ENCODE measurements around the gene PPP1CC. TPM values are rescaled to one million over a fixed set of nuclear protein-coding genes. Genes with fewer than 3 reads are reported as not detected.

Gene PPP1CC
- 58.1 and 91.5 TPM in 2 replicates for polyA plus RNA-seq (2011; rRNA removed)
- 30.9 and 35.0 TPM in 2 replicates for polyA minus RNA-seq (2011; rRNA and poly(A)+ RNA removed)

DNA sequence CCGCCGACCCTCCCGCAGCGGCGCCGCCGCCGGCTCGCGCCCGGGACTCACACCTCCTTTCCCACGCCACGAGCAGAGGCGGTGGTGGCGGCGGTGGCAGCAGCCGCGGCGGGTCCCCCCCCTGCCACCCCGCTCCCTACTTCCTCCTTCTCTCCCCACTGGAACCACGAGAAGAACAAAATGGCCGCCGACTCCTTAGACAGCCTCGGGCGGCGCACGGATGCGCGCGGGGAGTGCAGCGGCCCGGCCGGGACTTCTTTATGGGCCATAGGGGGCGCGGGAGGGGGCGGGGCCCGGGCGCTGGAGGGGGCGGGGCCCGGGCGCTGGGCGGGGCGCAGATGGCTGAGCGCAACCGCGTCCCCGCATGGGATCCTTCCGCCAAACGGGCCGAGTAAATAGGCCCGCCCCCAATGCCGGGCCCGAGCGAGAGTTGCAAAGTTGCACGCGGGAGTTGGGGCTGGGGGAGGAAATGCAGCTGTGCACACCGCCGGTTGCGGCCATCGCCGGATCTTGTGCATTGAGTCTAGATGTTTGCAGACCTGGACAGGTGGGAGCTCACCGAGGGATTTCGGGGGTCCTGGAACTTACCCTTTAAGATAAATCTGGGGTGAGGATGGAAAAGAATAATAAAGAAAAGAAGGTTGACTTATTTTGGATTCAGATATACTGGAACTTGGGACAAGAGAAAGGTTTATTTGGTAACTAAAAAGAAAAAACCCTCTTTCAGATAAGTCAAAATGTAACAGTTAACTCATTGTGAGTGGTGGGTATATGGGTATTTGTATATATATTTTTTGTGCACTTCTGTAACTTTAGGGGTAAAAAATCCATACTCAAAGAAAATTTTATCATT, at the start of gene PPP1CC:
Gene PPP1CC (minus strand): TSS at position 174 of the 853 bp plus-strand sequence. CDS start 184 bp downstream, outside the sequence.
- H3K27me3 ChIP-seq (ENCODE audit: control insufficient read depth, insufficient read depth, low read length) = no peaks in the 10 kb centered on the region
- no peak for DNase-seq (ENCODE audit: low read depth)
- ChIA-PET POLR2A (interaction anchor here (0.6 kb wide), 1 partner anchor 654 kb away, joined by 15 read pairs; no protein-coding TSS in a partner anchor), CTCF (interaction anchor here (0.6 kb wide), 1 partner anchor 268 kb away, joined by 3 read pairs; no protein-coding TSS in a partner anchor)
- H3K36me3 ChIP-seq (ENCODE audit: control insufficient read depth, insufficient read depth, low read length) = no peaks in the 10 kb centered on the region
- TF ChIP-seq, protein P1, sequence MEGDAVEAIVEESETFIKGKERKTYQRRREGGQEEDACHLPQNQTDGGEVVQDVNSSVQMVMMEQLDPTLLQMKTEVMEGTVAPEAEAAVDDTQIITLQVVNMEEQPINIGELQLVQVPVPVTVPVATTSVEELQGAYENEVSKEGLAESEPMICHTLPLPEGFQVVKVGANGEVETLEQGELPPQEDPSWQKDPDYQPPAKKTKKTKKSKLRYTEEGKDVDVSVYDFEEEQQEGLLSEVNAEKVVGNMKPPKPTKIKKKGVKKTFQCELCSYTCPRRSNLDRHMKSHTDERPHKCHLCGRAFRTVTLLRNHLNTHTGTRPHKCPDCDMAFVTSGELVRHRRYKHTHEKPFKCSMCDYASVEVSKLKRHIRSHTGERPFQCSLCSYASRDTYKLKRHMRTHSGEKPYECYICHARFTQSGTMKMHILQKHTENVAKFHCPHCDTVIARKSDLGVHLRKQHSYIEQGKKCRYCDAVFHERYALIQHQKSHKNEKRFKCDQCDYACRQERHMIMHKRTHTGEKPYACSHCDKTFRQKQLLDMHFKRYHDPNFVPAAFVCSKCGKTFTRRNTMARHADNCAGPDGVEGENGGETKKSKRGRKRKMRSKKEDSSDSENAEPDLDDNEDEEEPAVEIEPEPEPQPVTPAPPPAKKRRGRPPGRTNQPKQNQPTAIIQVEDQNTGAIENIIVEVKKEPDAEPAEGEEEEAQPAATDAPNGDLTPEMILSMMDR (IDR thresholded peaks at IDR 0.05; ENCODE audit: insufficient read depth, low read depth, low read length) = no peak
- peak within 1 kb of the TSS; percentile 80 for H3K4me3 ChIP-seq (ENCODE audit: low read depth, low read length)

DNA sequence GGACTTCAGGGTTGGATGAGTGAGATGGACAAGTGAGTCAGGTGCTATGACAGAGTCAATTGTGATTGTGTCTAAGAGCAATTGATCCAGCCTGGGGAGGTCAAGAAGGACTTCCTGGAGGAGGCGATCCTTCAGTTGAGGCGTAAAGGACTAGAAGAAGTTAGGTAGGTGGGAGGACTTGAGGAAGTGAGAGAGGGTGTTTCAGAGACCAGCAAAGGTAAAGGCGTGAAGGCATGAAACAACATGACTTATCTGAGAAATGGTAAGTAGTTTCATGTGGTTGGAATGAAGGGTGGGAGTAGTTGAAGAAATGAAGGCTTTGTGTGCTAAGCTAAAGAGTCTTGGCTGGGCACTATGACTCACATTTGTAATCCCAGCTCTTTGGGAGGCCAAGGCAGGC, 48.9 kb upstream of the PPP1CC start:
- H3K27me3 ChIP-seq (ENCODE audit: control insufficient read depth, insufficient read depth, low read length) = no peaks in the 10 kb centered on the region
- H3K36me3 ChIP-seq (ENCODE audit: control insufficient read depth, insufficient read depth, low read length) = no peaks in the 10 kb centered on the region
- DNase-seq (ENCODE audit: low read depth) = no peak
- TF ChIP-seq, protein P1 (IDR thresholded peaks at IDR 0.05; ENCODE audit: insufficient read depth, low read depth, low read length) = no peak
- ChIA-PET CTCF (no interaction called here), POLR2A (no interaction called here)
- H3K4me3 ChIP-seq (ENCODE audit: low read depth, low read length) = no peak overlapping the region

DNA sequence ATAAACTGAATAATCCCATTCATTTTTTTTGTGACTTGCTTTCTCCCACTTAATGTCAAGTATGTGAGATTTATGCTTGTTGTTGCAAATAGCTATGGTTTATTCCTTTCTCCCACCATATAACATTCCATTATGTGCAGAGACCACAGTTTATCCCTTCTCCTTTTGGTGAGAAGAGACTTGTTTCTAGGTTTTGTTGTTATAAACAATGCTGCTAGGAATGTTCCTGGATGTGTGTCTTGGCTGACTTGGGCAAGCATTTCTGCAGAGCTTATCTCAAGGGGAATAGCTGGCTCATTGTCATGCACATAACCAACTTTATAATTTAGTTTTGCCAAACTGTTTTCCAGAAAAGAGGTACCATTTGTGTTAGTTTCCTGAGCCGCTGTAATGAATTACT, 47.6 kb upstream of the PPP1CC start:
- ChIA-PET POLR2A (no interaction called here), CTCF (no interaction called here)
- H3K4me3 ChIP-seq (ENCODE audit: low read depth, low read length) = no peak overlapping the region
- no peak for DNase-seq (ENCODE audit: low read depth)
- no peaks in the 10 kb centered on the region for H3K36me3 ChIP-seq (ENCODE audit: control insufficient read depth, insufficient read depth, low read length)
- TF ChIP-seq, protein P1 (IDR thresholded peaks at IDR 0.05; ENCODE audit: insufficient read depth, low read depth, low read length) = no peak
- no peaks in the 10 kb centered on the region for H3K27me3 ChIP-seq (ENCODE audit: control insufficient read depth, insufficient read depth, low read length)

DNA sequence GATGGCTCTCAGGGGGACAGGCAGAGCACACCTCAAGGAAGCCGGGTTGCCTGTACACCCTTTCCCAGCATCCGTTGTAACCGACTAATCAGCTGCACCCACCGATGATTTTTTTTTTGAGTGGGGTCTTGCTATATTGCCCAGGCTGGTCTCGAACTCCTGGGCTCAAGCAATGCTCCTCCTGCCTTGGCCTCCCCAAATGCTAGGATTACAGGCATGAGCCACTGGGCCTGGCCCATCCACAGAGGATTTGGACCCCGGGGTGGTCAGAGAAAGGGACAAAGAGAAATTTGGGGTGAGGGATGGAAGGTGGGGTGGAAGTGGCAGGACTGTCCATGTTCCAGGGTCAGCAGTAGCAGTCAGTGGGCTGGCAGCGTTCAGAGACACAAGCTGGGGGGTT, 43.3 kb upstream of the PPP1CC start:
- CTCF ChIA-PET = no interaction called here
- H3K4me3 ChIP-seq (ENCODE audit: low read depth, low read length) = no peak overlapping the region
- no peak for DNase-seq (ENCODE audit: low read depth)
- POLR2A ChIA-PET = no interaction called here
- TF ChIP-seq, protein P1 (IDR thresholded peaks at IDR 0.05; ENCODE audit: insufficient read depth, low read depth, low read length) = no peak
- no peaks in the 10 kb centered on the region for H3K36me3 ChIP-seq (ENCODE audit: control insufficient read depth, insufficient read depth, low read length)
- peaks cover 2% of the 10 kb centered on the region; the same call in 1 of the 2 replicates for H3K27me3 ChIP-seq (ENCODE audit: control insufficient read depth, insufficient read depth, low read length)

DNA sequence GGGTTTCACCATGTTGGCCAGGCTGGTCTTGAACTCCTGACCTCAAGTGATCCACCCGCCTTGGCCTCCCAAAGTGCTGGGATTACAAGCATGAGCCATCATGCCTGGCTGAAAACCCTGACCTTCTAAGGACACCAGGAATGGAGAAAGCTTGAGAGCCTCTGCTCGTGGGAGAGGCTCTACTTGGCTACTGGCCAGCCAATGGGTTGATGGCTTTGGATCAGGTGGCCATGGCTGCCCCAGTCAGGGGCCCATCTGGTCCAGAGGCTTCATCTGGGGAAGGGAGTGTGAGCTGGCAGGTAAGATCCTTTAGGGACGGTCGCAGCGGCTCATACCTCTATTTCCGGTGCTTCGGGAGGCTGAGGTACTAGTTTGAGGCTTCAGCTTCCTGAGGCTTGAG, 42.5 kb upstream of the PPP1CC start:
- ChIA-PET POLR2A (interaction anchor here (0.7 kb wide), 1 partner anchor 957 kb away, joined by 7 read pairs; no protein-coding TSS in a partner anchor), CTCF (no interaction called here)
- no peak for DNase-seq (ENCODE audit: low read depth)
- peaks cover 4% of the 10 kb centered on the region; the same call in 1 of the 2 replicates for H3K27me3 ChIP-seq (ENCODE audit: control insufficient read depth, insufficient read depth, low read length)
- H3K36me3 ChIP-seq (ENCODE audit: control insufficient read depth, insufficient read depth, low read length) = no peaks in the 10 kb centered on the region
- TF ChIP-seq, protein P1 (IDR thresholded peaks at IDR 0.05; ENCODE audit: insufficient read depth, low read depth, low read length) = no peak
- H3K4me3 ChIP-seq (ENCODE audit: low read depth, low read length) = no peak overlapping the region

Measured in BJ (cell line).